SU-DHL-6 (cell line): Measurements from ENCODE around the gene POC1B.

Experiments used
- H2AFZ ChIP-seq: fragments of 200-600 bp; sonication (generic); 2 replicates; pipeline ENCODE4 v1.6.1; 2014; ENCODE audit warnings: low read depth, mild to moderate bottlenecking, moderate library complexity, mixed read lengths, antibody characterized with exemption, low read length; ENCODE audit not compliant: severe bottlenecking
- H3F3A ChIP-seq: fragments of 200-600 bp; shearing (Covaris generic); 2 replicates; pipeline ENCODE4 v1.6.0; 2016; ENCODE audit warnings: antibody characterized with exemption, mild to moderate bottlenecking; ENCODE audit not compliant: insufficient read depth
- H3K27ac ChIP-seq: fragments of 200-600 bp; sonication (generic); 2 replicates; pipeline ENCODE4 v1.5.1; 2016; ENCODE audit warnings: low read depth, mild to moderate bottlenecking, low read length, moderate library complexity, mixed read lengths
- H3K27me3 ChIP-seq: fragments of 200-600 bp; sonication (generic), shearing (Covaris generic); 2 replicates; pipeline ENCODE4 v1.6.0; 2014; ENCODE audit warnings: mild to moderate bottlenecking, low read length
- H3K36me3 ChIP-seq: fragments of 200-600 bp; sonication (generic); 2 replicates; pipeline ENCODE4 v1.6.1; 2014; ENCODE audit warnings: mild to moderate bottlenecking, low read length, mixed read lengths
- H3K4me2 ChIP-seq: fragments of 300-600, 200-600 bp; shearing (Covaris generic), sonication (generic); 2 replicates; pipeline ENCODE4 v1.6.0; 2014; ENCODE audit warnings: low read length, low read depth, mild to moderate bottlenecking; ENCODE audit not compliant: poor library complexity, severe bottlenecking
- H3K4me3 ChIP-seq: fragments of 200-600 bp; sonication (generic); 2 replicates; pipeline ENCODE4 v1.5.1; 2014; ENCODE audit warnings: antibody characterized with exemption, low read length, mild to moderate bottlenecking, mixed read lengths; ENCODE audit not compliant: insufficient read depth, poor library complexity, severe bottlenecking
- H3K79me2 ChIP-seq: fragments of 200-600 bp; sonication (generic); 2 replicates; pipeline ENCODE4 v1.6.1; 2014; ENCODE audit warnings: mild to moderate bottlenecking, low read length, moderate library complexity; ENCODE audit not compliant: insufficient read depth
- H3K9ac ChIP-seq: fragments of 200-600 bp; sonication (generic); 2 replicates; pipeline ENCODE4 v1.7.0; 2014; ENCODE audit warnings: mild to moderate bottlenecking, low read length
- H3K9me2 ChIP-seq: fragments of 200-600 bp; sonication (generic); replicated peaks from 2 replicates; pipeline ENCODE4 v1.6.1; 2014; ENCODE audit warnings: low read length; ENCODE audit not compliant: insufficient read depth
- H3K9me3 ChIP-seq: fragments of 200-600 bp; sonication (generic); 2 replicates; pipeline ENCODE4 v1.6.1; 2014; ENCODE audit warnings: low read length, mixed read lengths; ENCODE audit not compliant: insufficient read depth
- H4K20me1 ChIP-seq: fragments of 200-600 bp; sonication (generic); 2 replicates; pipeline ENCODE4 v1.6.1; 2014; ENCODE audit warnings: low read depth, mild to moderate bottlenecking, antibody characterized with exemption, low read length, moderate library complexity, mixed read lengths
- CTCF ChIP-seq: fragments of 200-600 bp; sonication (generic); IDR thresholded peaks from one replicate; pipeline ENCODE4 v1.5.1; 2017; ENCODE audit warnings: antibody characterized with exemption, mild to moderate bottlenecking, low read length, moderate library complexity; ENCODE audit not compliant: insufficient read depth, poor library complexity, severe bottlenecking
- EZH2phosphoT487 ChIP-seq: fragments of 200-600 bp; sonication (generic), shearing (Covaris generic); conservative IDR thresholded peaks from 2 replicates; pipeline ENCODE4 v1.6.1; 2018; ENCODE audit warnings: mild to moderate bottlenecking, antibody characterized with exemption, low read length, moderate library complexity, mixed read lengths

POC1B gene

DNA sequence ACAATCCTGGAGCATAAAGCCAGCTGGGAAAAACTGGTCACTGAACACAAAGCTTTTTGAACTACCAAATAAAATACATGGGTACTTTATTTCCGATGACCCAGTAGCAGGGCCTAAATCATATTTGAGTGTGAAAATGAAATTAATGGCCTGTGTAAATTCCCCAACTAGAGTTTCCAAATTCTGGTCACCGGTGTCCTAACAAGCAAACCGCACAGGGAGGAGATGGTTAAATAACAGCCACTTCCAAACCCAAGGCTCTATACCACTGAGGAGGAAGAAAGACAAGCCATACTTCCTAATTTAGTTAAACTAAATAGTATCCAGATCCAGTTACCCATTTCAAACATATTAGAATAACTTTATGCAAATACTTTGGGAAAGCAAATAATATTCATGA, 133.5 kb downstream of the POC1B start:
- H2AFZ ChIP-seq, result no peak overlapping the region
- H3K9ac ChIP-seq, result no peak overlapping the region
- no peaks in the 10 kb centered on the region for H3K36me3 ChIP-seq
- no peaks in the 10 kb centered on the region for H3K79me2 ChIP-seq
- H4K20me1 ChIP-seq, result no peaks in the 10 kb centered on the region
- no peak overlapping the region for H3K4me3 ChIP-seq
- H3K27me3 ChIP-seq, result no peaks in the 10 kb centered on the region
- no peak overlapping the region for H3K27ac ChIP-seq
- H3F3A ChIP-seq, result no peaks in the 10 kb centered on the region
- no peaks in the 10 kb centered on the region for H3K9me3 ChIP-seq
- no peak overlapping the region for H3K4me2 ChIP-seq
- no peaks in the 10 kb centered on the region for H3K9me2 ChIP-seq
- no peak for TF ChIP-seq EZH2phosphoT487
- no peak for TF ChIP-seq CTCF

DNA sequence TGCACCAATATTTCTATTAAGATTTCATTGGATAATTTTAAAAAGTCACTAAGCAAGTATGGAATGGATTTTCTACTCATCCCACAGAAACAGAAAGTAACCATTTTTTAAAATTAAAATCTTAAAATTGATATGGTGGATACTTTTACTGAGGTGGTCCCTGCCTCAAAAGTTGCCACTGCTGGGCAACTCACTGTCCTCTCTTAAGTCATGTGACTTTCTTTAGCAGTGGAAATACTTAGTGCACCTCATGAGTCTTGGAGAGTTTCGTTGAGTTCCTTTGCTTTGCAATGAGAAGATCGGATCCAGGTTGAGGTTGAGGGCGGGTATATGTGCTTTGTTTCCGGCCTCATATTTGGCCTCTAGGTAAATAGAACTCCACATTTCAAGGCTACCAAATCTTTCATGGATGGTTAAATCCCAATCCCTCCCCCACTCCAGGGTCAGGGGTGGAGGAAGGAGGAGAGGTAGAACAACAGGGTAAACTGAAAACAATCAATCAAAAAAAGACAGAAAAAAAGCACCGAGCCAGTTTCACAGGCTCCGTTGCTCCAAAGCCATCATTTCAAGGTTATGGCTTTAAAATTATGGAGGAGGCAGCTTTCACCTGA, 134.0 kb downstream of the POC1B start:
- TF ChIP-seq EZH2phosphoT487 (no peak), CTCF (no peak)
- Histone ChIP-seq H3K36me3 (no peaks in the 10 kb centered on the region), H3K9me3 (no peaks in the 10 kb centered on the region), H4K20me1 (no peaks in the 10 kb centered on the region), H3K9me2 (no peaks in the 10 kb centered on the region), H3F3A (no peaks in the 10 kb centered on the region), H3K9ac (no peak overlapping the region), H3K4me3 (no peak overlapping the region), H3K79me2 (no peaks in the 10 kb centered on the region), H3K27ac (no peak overlapping the region), H2AFZ (no peak overlapping the region), H3K4me2 (no peak overlapping the region), H3K27me3 (no peaks in the 10 kb centered on the region)

GRCh38 chr12:89390802-89391673, 134.8 kb downstream of the POC1B start:
- no peak overlapping the region for H2AFZ ChIP-seq
- H3K27ac ChIP-seq, result no peak overlapping the region

More at GRCh38 chr12:89390802-89391673, 134.8 kb downstream of the POC1B start:
- no peak overlapping the region for H3K4me2 ChIP-seq
- H3K9me2 ChIP-seq, result no peaks in the 10 kb centered on the region
- no peaks in the 10 kb centered on the region for H3K79me2 ChIP-seq
- no peaks in the 10 kb centered on the region for H3K27me3 ChIP-seq
- no peaks in the 10 kb centered on the region for H3K9me3 ChIP-seq
- TF ChIP-seq CTCF, result no peak
- no peak for TF ChIP-seq EZH2phosphoT487
- no peak overlapping the region for H3K9ac ChIP-seq
- no peaks in the 10 kb centered on the region for H4K20me1 ChIP-seq
- no peak overlapping the region for H3K4me3 ChIP-seq
- no peaks in the 10 kb centered on the region for H3K36me3 ChIP-seq
- no peaks in the 10 kb centered on the region for H3F3A ChIP-seq
